ENCODE results near the gene TF. TPM values are rescaled to one million over a fixed set of nuclear protein-coding genes. Genes with fewer than 3 reads are reported as not detected.

Gene TF
- total and polyA plus RNA-seq, 2 of the 8 experiments (the other 6 are each of a cell fraction or from before 2014, with no cell fraction given) = 0.02 to 0.26 TPM

- no peak for TF ChIP-seq ATF2 (IDR thresholded peaks at IDR 0.05; ENCODE audit: low read length)
Measured at GRCh38 chr3:133711013-133711412, 35.2 kb upstream of the TF start (continued).
